CD4-positive, alpha-beta T cell treated with Interleukin-2 at 100 ng/mL for 4 hours (primary cell): ENCODE data around the gene UBE2QL1.

ENCODE experiments used
- DNase-seq: peaks from one replicate; pipeline ENCODE4 v3.0.0-alpha.2; 2020; ENCODE audit warnings: low spot score

Gene UBE2QL1

GRCh38 chr5:6540111-6540827 is 91.6 kb downstream of the UBE2QL1 start:
- DNase-seq: no peak

DNA sequence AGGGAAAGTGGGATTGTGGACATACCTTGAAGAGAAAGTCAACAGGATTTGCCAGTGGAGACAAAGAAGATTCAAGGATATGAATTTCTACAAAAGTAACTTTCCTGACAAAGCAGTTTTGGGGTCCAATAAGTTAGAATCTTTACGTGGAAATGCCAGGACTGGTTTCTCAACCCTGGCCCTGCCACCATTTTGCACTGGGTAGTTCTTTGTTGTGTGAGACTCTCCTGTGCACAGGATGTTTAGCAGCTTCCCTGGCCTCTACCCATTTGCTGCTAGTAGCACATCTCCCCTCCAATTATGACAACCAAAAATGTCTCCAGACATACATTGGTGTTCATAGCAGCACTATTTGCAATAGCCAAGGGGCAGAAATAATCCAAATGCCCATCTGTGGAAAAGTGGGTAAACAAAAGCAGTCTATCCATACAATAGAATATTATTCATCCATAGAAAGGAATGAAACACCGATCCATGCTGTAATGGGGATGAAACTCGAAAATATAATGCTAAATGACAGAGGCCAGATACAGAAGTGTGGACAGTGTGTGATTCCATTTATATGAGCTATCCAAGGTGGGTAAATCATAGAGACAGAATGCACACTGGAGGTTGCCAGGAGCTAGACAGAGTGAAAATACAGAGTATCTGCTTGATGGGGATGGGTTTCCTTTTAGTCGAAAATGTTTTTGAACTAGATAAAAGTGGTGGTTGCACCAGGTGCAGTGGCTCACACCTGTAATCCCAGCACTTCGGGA is 92.8 kb downstream of the UBE2QL1 start:
- DNase-seq: no peak

- DNase-seq: no peak
Measured at GRCh38 chr5:6542421-6543345, 94.0 kb downstream of the UBE2QL1 start.

DNA sequence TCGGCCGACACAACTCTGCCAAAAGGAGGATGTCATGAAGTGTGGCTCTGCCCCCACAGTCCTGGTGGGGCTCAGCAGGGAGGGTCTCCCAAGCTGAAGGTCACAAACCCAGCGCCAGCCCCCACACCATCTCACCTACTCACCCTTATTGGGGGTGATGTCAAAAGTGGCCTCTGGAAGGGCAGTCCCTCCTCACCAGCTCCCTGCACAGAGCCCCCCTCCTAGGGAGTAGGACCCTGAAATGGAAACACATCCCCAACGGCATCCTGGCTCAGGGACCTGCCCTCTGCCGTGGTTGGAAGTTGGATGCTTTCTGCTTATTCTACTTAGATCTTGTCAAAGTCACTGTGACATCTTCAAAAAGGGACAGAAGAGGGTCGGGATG is 94.7 kb downstream of the UBE2QL1 start:
- no peak for DNase-seq

- no peak for DNase-seq
Measured at GRCh38 chr5:6543830-6544560, 95.3 kb downstream of the UBE2QL1 start.
